Activated naive CD4-positive, alpha-beta T cell treated with anti-CD3 and anti-CD28 coated beads, Interleukin-2, amount 10 ng/mL, durations not matched to agents 7 days and 5 days (primary cell): Measurements from ENCODE around the gene GPLD1.

Source experiments
- CTCF ChIA-PET: fragments of 350-600 bp; sonication (Branson Sonifier 250); formaldehyde crosslinking; loops from one replicate; lab custom pipeline; 2021; ENCODE audit warnings: antibody characterized with exemption; lab: Charles Lee
- DNase-seq: peaks from one replicate; pipeline ENCODE4 v3.0.0-alpha.2; 2020
- H3K27ac Mint-ChIP-seq: one replicate; pipeline ENCODE4 v1.8.0; 2021; ENCODE audit warnings: mild to moderate bottlenecking, moderate library complexity, mixed read lengths
- H3K27me3 Mint-ChIP-seq: one replicate; pipeline ENCODE4 v1.8.0; 2021; ENCODE audit warnings: mild to moderate bottlenecking, mixed read lengths
- H3K36me3 Mint-ChIP-seq: one replicate; pipeline ENCODE4 v1.8.0; 2021; ENCODE audit warnings: mixed read lengths
- H3K4me1 Mint-ChIP-seq: one replicate; pipeline ENCODE4 v1.8.0; 2021; ENCODE audit warnings: mixed read lengths
- H3K4me3 Mint-ChIP-seq: one replicate; pipeline ENCODE4 v1.8.0; 2021; ENCODE audit warnings: mild to moderate bottlenecking, moderate library complexity, mixed read lengths
- H3K9me3 Mint-ChIP-seq: one replicate; pipeline ENCODE4 v1.8.0; 2021; ENCODE audit warnings: mixed read lengths

The GPLD1 gene

GRCh38 chr6:24490948-24491347, 1.6 kb upstream of the GPLD1 start:
- CTCF ChIA-PET: no interaction called here
- no peak for DNase-seq
- Mint-ChIP-seq H3K27ac (no peak overlapping the region), H3K4me1 (peaks cover 16% of the 10 kb centered on the region), H3K9me3 (no peaks in the 10 kb centered on the region), H3K4me3 (no peak overlapping the region), H3K36me3 (no peaks in the 10 kb centered on the region), H3K27me3 (peaks cover 10% of the 10 kb centered on the region)

GRCh38 chr6:24489881-24490280, 503 bp upstream of the GPLD1 start:
- Mint-ChIP-seq H3K9me3 (no peaks in the 10 kb centered on the region), H3K36me3 (no peaks in the 10 kb centered on the region), H3K27me3 (peaks cover 4% of the 10 kb centered on the region), H3K4me3 (no peak overlapping the region), H3K4me1 (peaks cover 12% of the 10 kb centered on the region), H3K27ac (no peak overlapping the region)
- CTCF ChIA-PET: no interaction called here
- DNase-seq: no peak

GRCh38 chr6:24486065-24486464, 3.3 kb downstream of the GPLD1 start:
- Mint-ChIP-seq H3K4me1 (no peaks in the 10 kb centered on the region), H3K36me3 (no peaks in the 10 kb centered on the region), H3K27ac (no peak overlapping the region), H3K27me3 (no peaks in the 10 kb centered on the region), H3K4me3 (no peak overlapping the region), H3K9me3 (no peaks in the 10 kb centered on the region)
- CTCF ChIA-PET: interaction anchor here (1.2 kb wide), 1 partner anchor 10 kb away, joined by 4 read pairs; no protein-coding TSS in a partner anchor
- no peak for DNase-seq

GRCh38 chr6:24484657-24485323, 4.6 kb downstream of the GPLD1 start:
- Mint-ChIP-seq H3K27ac (no peak overlapping the region), H3K27me3 (no peaks in the 10 kb centered on the region), H3K9me3 (no peaks in the 10 kb centered on the region), H3K36me3 (no peaks in the 10 kb centered on the region), H3K4me3 (no peak overlapping the region), H3K4me1 (no peaks in the 10 kb centered on the region)
- CTCF ChIA-PET: no interaction called here
- no peak for DNase-seq

- Mint-ChIP-seq H3K9me3 (no peaks in the 10 kb centered on the region), H3K27me3 (no peaks in the 10 kb centered on the region), H3K4me3 (no peak overlapping the region), H3K27ac (no peak overlapping the region), H3K36me3 (no peaks in the 10 kb centered on the region), H3K4me1 (no peaks in the 10 kb centered on the region)
- DNase-seq: no peak
- CTCF ChIA-PET: no interaction called here
Measured at GRCh38 chr6:24481449-24481848, 7.9 kb downstream of the GPLD1 start.

GRCh38 chr6:24480705-24481104, 8.7 kb downstream of the GPLD1 start:
- CTCF ChIA-PET: interaction anchor here (1.4 kb wide), 1 partner anchor 100 kb away, joined by 3 read pairs; no protein-coding TSS in a partner anchor

GRCh38 chr6:24478903-24479302, 10.5 kb downstream of the GPLD1 start:
- H3K27me3 Mint-ChIP-seq: no peaks in the 10 kb centered on the region
- CTCF ChIA-PET: interaction anchor here (1.2 to 1.3 kb wide), 2 partner anchors 16 to 43 kb away, joined by 3 read pairs; partner anchors contain the start of gene ALDH5A1
- no peak overlapping the region for H3K27ac Mint-ChIP-seq
- no peaks in the 10 kb centered on the region for H3K9me3 Mint-ChIP-seq
- H3K4me1 Mint-ChIP-seq: no peaks in the 10 kb centered on the region
- DNase-seq: no peak
- no peak overlapping the region for H3K4me3 Mint-ChIP-seq
- H3K36me3 Mint-ChIP-seq: no peaks in the 10 kb centered on the region

More at GRCh38 chr6:24480705-24481104, 8.7 kb downstream of the GPLD1 start:
- no peak for DNase-seq
- Mint-ChIP-seq H3K4me1 (no peaks in the 10 kb centered on the region), H3K27ac (no peak overlapping the region), H3K4me3 (no peak overlapping the region), H3K27me3 (no peaks in the 10 kb centered on the region), H3K36me3 (no peaks in the 10 kb centered on the region), H3K9me3 (no peaks in the 10 kb centered on the region)

- H3K36me3 Mint-ChIP-seq: no peaks in the 10 kb centered on the region
- CTCF ChIA-PET: no interaction called here
Measured at GRCh38 chr6:24477070-24477469, 12.3 kb downstream of the GPLD1 start.

GRCh38 chr6:24476631-24477030, 12.7 kb downstream of the GPLD1 start:
- Mint-ChIP-seq H3K27ac (no peak overlapping the region), H3K4me3 (no peak overlapping the region), H3K27me3 (no peaks in the 10 kb centered on the region), H3K4me1 (no peaks in the 10 kb centered on the region), H3K36me3 (no peaks in the 10 kb centered on the region), H3K9me3 (no peaks in the 10 kb centered on the region)
- CTCF ChIA-PET: no interaction called here
- DNase-seq: no peak

More at GRCh38 chr6:24477070-24477469, 12.3 kb downstream of the GPLD1 start:
- H3K27me3 Mint-ChIP-seq: no peaks in the 10 kb centered on the region
- H3K9me3 Mint-ChIP-seq: no peaks in the 10 kb centered on the region
- no peak overlapping the region for H3K27ac Mint-ChIP-seq
- no peak for DNase-seq
- H3K4me1 Mint-ChIP-seq: no peaks in the 10 kb centered on the region
- no peak overlapping the region for H3K4me3 Mint-ChIP-seq

- CTCF ChIA-PET: no interaction called here
- no peak for DNase-seq
Measured at GRCh38 chr6:24472181-24472580, 17.2 kb downstream of the GPLD1 start.

GRCh38 chr6:24469811-24470210, 19.6 kb downstream of the GPLD1 start:
- DNase-seq: no peak
- H3K36me3 Mint-ChIP-seq: no peaks in the 10 kb centered on the region
- no peak overlapping the region for H3K27ac Mint-ChIP-seq
- peaks cover under 1% of the 10 kb centered on the region for H3K27me3 Mint-ChIP-seq
- CTCF ChIA-PET: no interaction called here
- H3K4me3 Mint-ChIP-seq: no peak overlapping the region
- H3K9me3 Mint-ChIP-seq: no peaks in the 10 kb centered on the region
- H3K4me1 Mint-ChIP-seq: no peaks in the 10 kb centered on the region

More at GRCh38 chr6:24472181-24472580, 17.2 kb downstream of the GPLD1 start:
- no peaks in the 10 kb centered on the region for H3K9me3 Mint-ChIP-seq
- H3K36me3 Mint-ChIP-seq: no peaks in the 10 kb centered on the region
- H3K27ac Mint-ChIP-seq: no peak overlapping the region
- no peak overlapping the region for H3K4me3 Mint-ChIP-seq
- H3K27me3 Mint-ChIP-seq: no peaks in the 10 kb centered on the region
- no peaks in the 10 kb centered on the region for H3K4me1 Mint-ChIP-seq

- Mint-ChIP-seq H3K4me1 (no peaks in the 10 kb centered on the region), H3K9me3 (no peaks in the 10 kb centered on the region), H3K27ac (no peak overlapping the region), H3K36me3 (no peaks in the 10 kb centered on the region), H3K4me3 (no peak overlapping the region), H3K27me3 (peaks cover 3% of the 10 kb centered on the region)
- CTCF ChIA-PET: no interaction called here
- DNase-seq: no peak
Measured at GRCh38 chr6:24464253-24465038, 24.9 kb downstream of the GPLD1 start.

- H3K9me3 Mint-ChIP-seq: no peaks in the 10 kb centered on the region
- CTCF ChIA-PET: no interaction called here
Measured at GRCh38 chr6:24460966-24461365, 28.4 kb downstream of the GPLD1 start.

GRCh38 chr6:24458941-24459340, 30.4 kb downstream of the GPLD1 start:
- DNase-seq: no peak
- Mint-ChIP-seq H3K27me3 (no peaks in the 10 kb centered on the region), H3K4me1 (no peaks in the 10 kb centered on the region), H3K27ac (no peak overlapping the region), H3K36me3 (no peaks in the 10 kb centered on the region), H3K4me3 (no peak overlapping the region), H3K9me3 (no peaks in the 10 kb centered on the region)
- CTCF ChIA-PET: no interaction called here

More at GRCh38 chr6:24460966-24461365, 28.4 kb downstream of the GPLD1 start:
- no peak overlapping the region for H3K4me3 Mint-ChIP-seq
- no peaks in the 10 kb centered on the region for H3K4me1 Mint-ChIP-seq
- H3K36me3 Mint-ChIP-seq: no peaks in the 10 kb centered on the region
- DNase-seq: no peak
- no peak overlapping the region for H3K27ac Mint-ChIP-seq
- peaks cover 3% of the 10 kb centered on the region for H3K27me3 Mint-ChIP-seq

GRCh38 chr6:24458134-24458533, 31.2 kb downstream of the GPLD1 start:
- H3K9me3 Mint-ChIP-seq: no peaks in the 10 kb centered on the region
- H3K27ac Mint-ChIP-seq: no peak overlapping the region

More at GRCh38 chr6:24458134-24458533, 31.2 kb downstream of the GPLD1 start:
- Mint-ChIP-seq H3K27me3 (no peaks in the 10 kb centered on the region), H3K4me1 (no peaks in the 10 kb centered on the region), H3K36me3 (no peaks in the 10 kb centered on the region), H3K4me3 (no peak overlapping the region)
- DNase-seq: no peak
- CTCF ChIA-PET: no interaction called here
